ENCODE measurements around the gene CAMK2D.

Gene CAMK2D

GRCh38 chr4:113674733-113675132, 86.8 kb downstream of the CAMK2D start:
- no peaks in the 10 kb centered on the region for H3K4me1 ChIP-seq (ENCODE audit: insufficient read depth, low read length)
- H3K36me3 ChIP-seq (ENCODE audit: insufficient read depth, low read depth, low read length), result no peaks in the 10 kb centered on the region
- no peaks in the 10 kb centered on the region for H3K27me3 ChIP-seq (ENCODE audit: insufficient read depth, low read length)
- H3K27ac ChIP-seq (ENCODE audit: low read length), result no peak overlapping the region
- no peak overlapping the region for H3K4me3 ChIP-seq (ENCODE audit: low read length)
- no peaks in the 10 kb centered on the region for H3K9me3 ChIP-seq (ENCODE audit: insufficient read depth, low read depth, low read length)
- no peak overlapping the region for H3K9ac ChIP-seq (ENCODE audit: low read depth, low read length)

GRCh38 chr4:113674251-113674650, 87.3 kb downstream of the CAMK2D start:
- no peak overlapping the region for H3K4me3 ChIP-seq (ENCODE audit: low read length)
- no peak overlapping the region for H3K9ac ChIP-seq (ENCODE audit: low read depth, low read length)
- no peaks in the 10 kb centered on the region for H3K9me3 ChIP-seq (ENCODE audit: insufficient read depth, low read depth, low read length)
- H3K36me3 ChIP-seq (ENCODE audit: insufficient read depth, low read depth, low read length), result no peaks in the 10 kb centered on the region
- H3K27ac ChIP-seq (ENCODE audit: low read length), result no peak overlapping the region
- no peaks in the 10 kb centered on the region for H3K27me3 ChIP-seq (ENCODE audit: insufficient read depth, low read length)
- no peaks in the 10 kb centered on the region for H3K4me1 ChIP-seq (ENCODE audit: insufficient read depth, low read length)

- H3K27ac ChIP-seq (ENCODE audit: low read length), result no peak overlapping the region
- no peaks in the 10 kb centered on the region for H3K27me3 ChIP-seq (ENCODE audit: insufficient read depth, low read length)
- H3K9ac ChIP-seq (ENCODE audit: low read depth, low read length), result no peak overlapping the region
- H3K36me3 ChIP-seq (ENCODE audit: insufficient read depth, low read depth, low read length), result no peaks in the 10 kb centered on the region
- H3K9me3 ChIP-seq (ENCODE audit: insufficient read depth, low read depth, low read length), result no peaks in the 10 kb centered on the region
- H3K4me1 ChIP-seq (ENCODE audit: insufficient read depth, low read length), result no peaks in the 10 kb centered on the region
- H3K4me3 ChIP-seq (ENCODE audit: low read length), result no peak overlapping the region
Measured at GRCh38 chr4:113673450-113673849, 88.1 kb downstream of the CAMK2D start.

- Histone ChIP-seq H3K9me3 (ENCODE audit: insufficient read depth, low read depth, low read length) (no peaks in the 10 kb centered on the region), H3K27ac (ENCODE audit: low read length) (no peak overlapping the region), H3K36me3 (ENCODE audit: insufficient read depth, low read depth, low read length) (no peaks in the 10 kb centered on the region), H3K27me3 (ENCODE audit: insufficient read depth, low read length) (no peaks in the 10 kb centered on the region), H3K9ac (ENCODE audit: low read depth, low read length) (no peak overlapping the region), H3K4me1 (ENCODE audit: insufficient read depth, low read length) (no peaks in the 10 kb centered on the region), H3K4me3 (ENCODE audit: low read length) (no peak overlapping the region)
Measured at GRCh38 chr4:113666386-113667114, 95.0 kb downstream of the CAMK2D start.

- Histone ChIP-seq H3K9ac (ENCODE audit: low read depth, low read length) (no peak overlapping the region), H3K27ac (ENCODE audit: low read length) (no peak overlapping the region), H3K9me3 (ENCODE audit: insufficient read depth, low read depth, low read length) (no peaks in the 10 kb centered on the region), H3K27me3 (ENCODE audit: insufficient read depth, low read length) (no peaks in the 10 kb centered on the region), H3K36me3 (ENCODE audit: insufficient read depth, low read depth, low read length) (no peaks in the 10 kb centered on the region), H3K4me3 (ENCODE audit: low read length) (no peak overlapping the region), H3K4me1 (ENCODE audit: insufficient read depth, low read length) (no peaks in the 10 kb centered on the region)
Measured at GRCh38 chr4:113665036-113665435, 96.5 kb downstream of the CAMK2D start.

- no peaks in the 10 kb centered on the region for H3K36me3 ChIP-seq (ENCODE audit: insufficient read depth, low read depth, low read length)
Measured at GRCh38 chr4:113662581-113662980, 99.0 kb downstream of the CAMK2D start.

GRCh38 chr4:113659127-113659526, 102.4 kb downstream of the CAMK2D start:
- no peak overlapping the region for H3K27ac ChIP-seq (ENCODE audit: low read length)
- H3K27me3 ChIP-seq (ENCODE audit: insufficient read depth, low read length), result no peaks in the 10 kb centered on the region
- H3K4me3 ChIP-seq (ENCODE audit: low read length), result no peak overlapping the region
- H3K36me3 ChIP-seq (ENCODE audit: insufficient read depth, low read depth, low read length), result no peaks in the 10 kb centered on the region
- no peaks in the 10 kb centered on the region for H3K9me3 ChIP-seq (ENCODE audit: insufficient read depth, low read depth, low read length)
- H3K4me1 ChIP-seq (ENCODE audit: insufficient read depth, low read length), result peaks cover 10% of the 10 kb centered on the region
- no peak overlapping the region for H3K9ac ChIP-seq (ENCODE audit: low read depth, low read length)

More at GRCh38 chr4:113662581-113662980, 99.0 kb downstream of the CAMK2D start:
- Histone ChIP-seq H3K4me1 (ENCODE audit: insufficient read depth, low read length) (peaks cover 5% of the 10 kb centered on the region; the same call in 1 of the 2 replicates), H3K27ac (ENCODE audit: low read length) (no peak overlapping the region), H3K9ac (ENCODE audit: low read depth, low read length) (no peak overlapping the region), H3K4me3 (ENCODE audit: low read length) (no peak overlapping the region), H3K27me3 (ENCODE audit: insufficient read depth, low read length) (no peaks in the 10 kb centered on the region), H3K9me3 (ENCODE audit: insufficient read depth, low read depth, low read length) (no peaks in the 10 kb centered on the region)

GRCh38 chr4:113657586-113658233, 103.8 kb downstream of the CAMK2D start:
- H3K4me1 ChIP-seq (ENCODE audit: insufficient read depth, low read length), result peaks cover 10% of the 10 kb centered on the region
- no peak overlapping the region for H3K4me3 ChIP-seq (ENCODE audit: low read length)
- no peaks in the 10 kb centered on the region for H3K36me3 ChIP-seq (ENCODE audit: insufficient read depth, low read depth, low read length)
- H3K9ac ChIP-seq (ENCODE audit: low read depth, low read length), result no peak overlapping the region
- H3K27ac ChIP-seq (ENCODE audit: low read length), result no peak overlapping the region
- no peaks in the 10 kb centered on the region for H3K9me3 ChIP-seq (ENCODE audit: insufficient read depth, low read depth, low read length)
- no peaks in the 10 kb centered on the region for H3K27me3 ChIP-seq (ENCODE audit: insufficient read depth, low read length)

- peaks cover 10% of the 10 kb centered on the region for H3K4me1 ChIP-seq (ENCODE audit: insufficient read depth, low read length)
- H3K4me3 ChIP-seq (ENCODE audit: low read length), result no peak overlapping the region
- H3K36me3 ChIP-seq (ENCODE audit: insufficient read depth, low read depth, low read length), result no peaks in the 10 kb centered on the region
- H3K27ac ChIP-seq (ENCODE audit: low read length), result no peak overlapping the region
- H3K9me3 ChIP-seq (ENCODE audit: insufficient read depth, low read depth, low read length), result no peaks in the 10 kb centered on the region
- H3K27me3 ChIP-seq (ENCODE audit: insufficient read depth, low read length), result no peaks in the 10 kb centered on the region
- no peak overlapping the region for H3K9ac ChIP-seq (ENCODE audit: low read depth, low read length)
Measured at GRCh38 chr4:113653871-113654270, 107.7 kb downstream of the CAMK2D start.

GRCh38 chr4:113646442-113646822, 115.1 kb downstream of the CAMK2D start:
- Histone ChIP-seq H3K9me3 (ENCODE audit: insufficient read depth, low read depth, low read length) (no peaks in the 10 kb centered on the region), H3K9ac (ENCODE audit: low read depth, low read length) (peak overlapping the region; percentile 36; the same call in 1 of the 2 replicates), H3K36me3 (ENCODE audit: insufficient read depth, low read depth, low read length) (no peaks in the 10 kb centered on the region), H3K4me1 (ENCODE audit: insufficient read depth, low read length) (peaks cover 24% of the 10 kb centered on the region), H3K27ac (ENCODE audit: low read length) (peak overlapping the region; percentile 7), H3K4me3 (ENCODE audit: low read length) (peak overlapping the region; percentile 8; the same call in 1 of the 2 replicates), H3K27me3 (ENCODE audit: insufficient read depth, low read length) (no peaks in the 10 kb centered on the region)

GRCh38 chr4:113645771-113646441, 115.6 kb downstream of the CAMK2D start:
- H3K36me3 ChIP-seq (ENCODE audit: insufficient read depth, low read depth, low read length), result no peaks in the 10 kb centered on the region
- H3K9ac ChIP-seq (ENCODE audit: low read depth, low read length), result peak overlapping the region; percentile 36; the same call in 1 of the 2 replicates
- H3K4me3 ChIP-seq (ENCODE audit: low read length), result peak overlapping the region; percentile 8; the same call in 1 of the 2 replicates
- no peaks in the 10 kb centered on the region for H3K27me3 ChIP-seq (ENCODE audit: insufficient read depth, low read length)
- H3K27ac ChIP-seq (ENCODE audit: low read length), result peak overlapping the region; percentile 62
- H3K4me1 ChIP-seq (ENCODE audit: insufficient read depth, low read length), result peaks cover 27% of the 10 kb centered on the region
- H3K9me3 ChIP-seq (ENCODE audit: insufficient read depth, low read depth, low read length), result no peaks in the 10 kb centered on the region

Data from iPS-20b (cell line).